CD4-positive, CD25-positive, alpha-beta regulatory T cell (primary cell): ENCODE results near the gene ZKSCAN5. TPM values are rescaled to one million over a fixed set of nuclear protein-coding genes. Genes with fewer than 3 reads are reported as not detected.
"Not testable (repeated sequence)": the region's sequence is repeated elsewhere in the genome, so short reads cannot be mapped to it uniquely, and the experiment has no call there.

Experiments used
- ATAC-seq, 2 donors: fragments of 150-1000 bp; cut with Tn5 transposase; one replicate each; pipeline ENCODE4 v1.10.0; 2021; ENCODE audit warnings: low read depth in 2 of 2, moderate number of reproducible peaks in 2 of 2, moderate library complexity in 1 of 2
- DNase-seq, 3 donors: peaks; one replicate each; pipeline versions ENCODE4 v3.0.0 to v3.0.0-alpha.2; 2012 to 2022; ENCODE audit warnings: mixed read lengths in 1 of 3
- H3K27ac ChIP-seq: one replicate; pipeline ENCODE4 v1.7.0; 2013; ENCODE audit warnings: mild to moderate bottlenecking, low read length; ENCODE audit not compliant: insufficient read depth, poor library complexity, severe bottlenecking
- H3K27me3 ChIP-seq: one replicate; pipeline ENCODE4 v1.7.0; 2013; ENCODE audit warnings: low read length; ENCODE audit not compliant: control insufficient read depth, insufficient read depth
- H3K36me3 ChIP-seq: one replicate; pipeline ENCODE4 v1.7.0; 2013; ENCODE audit warnings: mild to moderate bottlenecking, low read length, moderate library complexity; ENCODE audit not compliant: control insufficient read depth, insufficient read depth
- H3K4me1 ChIP-seq: 2 replicates; pipeline ENCODE4 v1.7.0; 2013; ENCODE audit warnings: mild to moderate bottlenecking, low read length; ENCODE audit not compliant: insufficient read depth, control insufficient read depth, poor library complexity, severe bottlenecking
- H3K4me3 ChIP-seq: one replicate; pipeline ENCODE4 v1.7.0; 2013; ENCODE audit warnings: low read depth, mild to moderate bottlenecking, low read length, moderate library complexity
- H3K9me3 ChIP-seq, 2 experiments: 1 replicate in 1 of 2; 2 replicates in 1 of 2; pipeline ENCODE4 v1.7.0; 2013; ENCODE audit warnings: low read length in 2 of 2, mild to moderate bottlenecking in 1 of 2, moderate library complexity in 1 of 2; ENCODE audit not compliant: control insufficient read depth in 2 of 2
- H3K27ac Mint-ChIP-seq, 3 donors: one replicate each; pipeline ENCODE4 v1.8.0; 2020 to 2022; ENCODE audit warnings: mild to moderate bottlenecking in 3 of 3, mixed read lengths in 3 of 3, moderate library complexity in 2 of 3
- H3K27me3 Mint-ChIP-seq: one replicate; pipeline ENCODE4 v1.8.0; 2022; ENCODE audit warnings: mild to moderate bottlenecking, mixed read lengths
- H3K36me3 Mint-ChIP-seq: one replicate; pipeline ENCODE4 v1.8.0; 2020; ENCODE audit warnings: mixed read lengths
- H3K4me1 Mint-ChIP-seq, 4 donors: one replicate each; pipeline ENCODE4 v1.8.0; 2020 to 2022; ENCODE audit warnings: mixed read lengths in 4 of 4, mild to moderate bottlenecking in 1 of 4
- H3K4me3 Mint-ChIP-seq, 4 donors: one replicate each; pipeline ENCODE4 v1.8.0; 2020 to 2022; ENCODE audit warnings: mild to moderate bottlenecking in 4 of 4, mixed read lengths in 4 of 4, moderate library complexity in 3 of 4
- H3K9me3 Mint-ChIP-seq, 7 donors: one replicate each; pipeline ENCODE4 v1.8.0; 2020 to 2022; ENCODE audit warnings: mixed read lengths in 7 of 7, mild to moderate bottlenecking in 3 of 7, moderate library complexity in 2 of 7
- polyA plus RNA-seq, 4 donors: library from polyadenylated mRNA; unstranded; fragments of 300-500 nt; fragmentation: Illumina TruSeq; gene quantifications; one replicate each; pipeline ENCODE4 v1.2.3, GENCODE V29; 2021
- total RNA-seq: library from RNA; stranded (reverse); gene quantifications from one replicate; pipeline ENCODE4 v1.2.3, GENCODE V29; 2022

ZKSCAN5 gene
- total and polyA plus RNA-seq, 5 donors from 2014 or later: 2.8 to 5.8 (median 4.2) TPM

DNA sequence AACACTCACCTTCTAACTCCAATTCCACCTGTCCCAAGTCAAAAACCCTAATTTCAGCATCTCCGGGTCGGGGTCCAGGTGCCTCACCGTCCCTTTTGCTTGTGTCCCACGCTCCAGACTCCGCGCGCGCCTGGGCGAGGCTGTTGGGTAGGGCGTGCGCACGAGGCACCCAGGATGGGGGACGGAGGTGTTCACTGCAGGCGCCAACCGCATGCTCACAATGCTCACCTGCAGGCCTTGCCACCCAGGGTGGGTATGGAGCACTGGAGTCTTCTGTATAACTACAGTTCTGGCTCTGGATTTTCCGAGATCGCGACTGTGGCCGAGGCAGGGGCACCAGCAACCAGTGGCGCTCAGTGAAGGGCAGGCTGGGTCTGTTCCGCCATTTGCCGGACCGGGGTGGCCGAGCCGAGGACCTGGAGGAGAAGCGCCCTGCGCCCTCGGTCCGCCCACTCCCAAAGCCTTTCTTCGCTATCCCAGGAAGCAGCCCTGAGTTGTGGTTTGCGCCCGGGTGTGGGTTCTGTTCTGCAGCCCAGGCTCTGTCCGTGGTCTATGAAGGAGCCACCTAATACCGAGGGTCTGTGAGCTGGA lies 38.7 kb downstream of the ZKSCAN5 start:
- Histone ChIP-seq H3K27me3 (no peaks in the 10 kb centered on the region), H3K4me1 (no peaks in the 10 kb centered on the region), H3K27ac (no peak overlapping the region), H3K9me3 (peaks cover 13 to 32% of the 10 kb centered on the region in 2 experiments), H3K36me3 (peaks cover 10% of the 10 kb centered on the region), H3K4me3 (no peak overlapping the region)
- ATAC-seq: no peak
- no peak for DNase-seq
- H3K4me1 Mint-ChIP-seq: peaks cover 0 to 2% (median 0%) of the 10 kb centered on the region in 4 donors
- no peaks in the 10 kb centered on the region for H3K27me3 Mint-ChIP-seq
- H3K4me3 Mint-ChIP-seq: no peak overlapping the region
- peaks cover 8% of the 10 kb centered on the region for H3K36me3 Mint-ChIP-seq
- H3K27ac Mint-ChIP-seq: no peak overlapping the region
- peaks cover 0 to 31% (median 11%) of the 10 kb centered on the region in 7 donors for H3K9me3 Mint-ChIP-seq

DNA sequence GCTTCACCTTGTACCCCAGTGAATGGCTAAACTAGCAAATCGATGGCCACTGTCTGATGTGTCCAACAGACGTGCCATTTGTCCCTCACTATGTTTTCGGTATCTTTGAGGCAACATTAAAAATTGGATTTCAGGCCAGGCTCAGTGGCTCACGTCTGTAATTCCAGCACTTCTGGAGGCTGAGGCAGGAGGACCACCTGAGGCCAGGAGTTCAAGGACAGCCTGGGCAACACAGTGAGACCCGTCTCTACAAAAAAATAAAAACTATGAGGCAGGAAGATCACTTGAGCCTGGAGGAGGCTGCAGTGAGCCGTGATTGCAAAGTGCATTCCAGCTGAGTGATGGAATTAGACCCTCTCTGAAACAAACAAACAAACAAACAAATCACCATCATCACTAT lies 39.5 kb downstream of the ZKSCAN5 start:
- ATAC-seq (no peak), DNase-seq (no peak)
- Mint-ChIP-seq H3K27me3 (no peaks in the 10 kb centered on the region), H3K36me3 (peaks cover 9% of the 10 kb centered on the region), H3K4me1 (peaks cover 0 to 2% (median 0%) of the 10 kb centered on the region in 4 donors), H3K27ac (no peak overlapping the region), H3K4me3 (no peak overlapping the region), H3K9me3 (peaks cover 0 to 28% (median 11%) of the 10 kb centered on the region in 7 donors)
- H3K27me3 ChIP-seq: no peaks in the 10 kb centered on the region
- H3K36me3 ChIP-seq: peaks cover 13% of the 10 kb centered on the region
- no peak overlapping the region for H3K4me3 ChIP-seq
- peaks cover 13 to 26% of the 10 kb centered on the region in 2 experiments for H3K9me3 ChIP-seq
- no peak overlapping the region for H3K27ac ChIP-seq
- H3K4me1 ChIP-seq: no peaks in the 10 kb centered on the region

DNA sequence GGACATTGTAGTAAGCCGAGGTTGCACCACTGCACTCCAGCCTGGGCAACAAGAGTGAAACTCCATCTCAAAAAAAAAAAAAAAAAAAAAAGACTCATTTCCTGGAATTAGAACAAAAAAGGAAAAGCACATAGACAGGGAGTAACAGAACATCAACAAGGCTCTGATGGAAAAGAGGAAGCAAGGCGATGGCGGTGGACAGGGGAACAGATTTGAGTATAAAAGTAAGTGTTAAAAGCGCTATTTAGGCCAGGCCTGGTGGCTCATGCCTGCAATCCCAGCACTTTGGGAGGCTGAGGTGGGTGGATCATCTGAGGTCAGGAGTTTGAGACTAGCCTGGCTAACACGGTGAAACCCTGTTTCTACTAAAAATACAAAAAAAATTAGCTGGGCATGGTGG lies 40.8 kb downstream of the ZKSCAN5 start:
- peaks cover 12% of the 10 kb centered on the region for H3K36me3 Mint-ChIP-seq
- peaks cover 13% of the 10 kb centered on the region for H3K36me3 ChIP-seq
- not testable (repeated sequence) for ATAC-seq, H3K27ac Mint-ChIP-seq, DNase-seq, H3K27me3 ChIP-seq, H3K27ac ChIP-seq, H3K27me3 Mint-ChIP-seq, H3K4me1 ChIP-seq, H3K4me1 Mint-ChIP-seq, H3K4me3 ChIP-seq
- H3K4me3 Mint-ChIP-seq: peak overlapping the region in 1 of 4 donors; percentile 68
- H3K9me3 ChIP-seq: peaks cover 8 to 19% of the 10 kb centered on the region in 2 experiments
- peaks cover 0 to 24% (median 10%) of the 10 kb centered on the region in 7 donors for H3K9me3 Mint-ChIP-seq

DNA sequence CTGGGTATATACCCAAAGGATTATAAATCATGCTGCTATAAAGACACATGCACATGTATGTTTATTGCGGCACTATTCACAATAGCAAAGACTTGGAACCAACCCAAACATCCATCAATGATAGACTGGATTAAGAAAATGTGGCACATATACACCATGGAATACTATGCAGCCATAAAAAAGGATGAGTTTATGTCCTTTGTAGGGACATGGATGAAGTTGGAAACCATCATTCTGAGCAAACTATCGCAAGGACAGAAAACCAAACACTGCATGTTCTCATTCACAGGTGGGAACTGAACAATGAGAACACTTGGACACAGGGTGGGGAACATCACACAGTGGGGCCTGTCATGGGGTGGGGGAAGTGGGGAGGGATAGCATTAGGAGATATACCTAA lies 45.1 kb downstream of the ZKSCAN5 start:
- peaks cover 10% of the 10 kb centered on the region for H3K4me1 ChIP-seq
- peaks cover 13% of the 10 kb centered on the region for H3K36me3 ChIP-seq
- Mint-ChIP-seq H3K36me3 (peaks cover 15% of the 10 kb centered on the region), H3K4me1 (peaks cover 11 to 35% (median 22%) of the 10 kb centered on the region in 4 donors), H3K4me3 (peak overlapping the region in 2 of 4 donors; percentile 4 to 61)
- not testable (repeated sequence) for DNase-seq, H3K9me3 Mint-ChIP-seq, ATAC-seq, H3K9me3 ChIP-seq, H3K4me3 ChIP-seq, H3K27ac Mint-ChIP-seq, H3K27me3 Mint-ChIP-seq, H3K27ac ChIP-seq, H3K27me3 ChIP-seq

DNA sequence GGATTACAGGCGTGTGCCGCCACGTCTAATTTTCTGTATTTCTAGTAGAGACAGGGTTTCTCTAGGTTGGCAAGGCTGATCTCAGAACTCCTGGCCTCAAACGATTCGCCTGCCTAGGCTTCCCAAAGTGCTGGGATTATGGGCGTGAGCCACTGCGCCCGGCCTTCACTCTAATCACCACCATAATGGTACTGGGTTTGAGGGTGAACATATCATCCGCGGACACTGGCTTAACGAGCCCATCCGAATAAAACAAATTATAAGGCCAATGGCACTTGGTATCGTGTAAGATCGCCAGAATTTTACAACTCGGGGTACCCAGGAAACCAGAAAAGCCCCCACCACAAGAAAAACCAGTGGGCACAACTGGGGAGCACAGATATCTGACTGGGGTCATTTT lies 46.9 kb downstream of the ZKSCAN5 start:
- Mint-ChIP-seq H3K9me3 (peaks cover 0 to 6% (median 0%) of the 10 kb centered on the region in 7 donors), H3K4me3 (peak overlapping the region; percentile 87 to 97 (median 92)), H3K27me3 (no peaks in the 10 kb centered on the region), H3K4me1 (peaks cover 11 to 46% (median 30%) of the 10 kb centered on the region in 4 donors), H3K36me3 (peaks cover 22% of the 10 kb centered on the region), H3K27ac (peak overlapping the region; percentile 95 to 99 (median 98))
- Histone ChIP-seq H3K9me3 (no peaks in the 10 kb centered on the region), H3K4me3 (peak overlapping the region; percentile 89), H3K36me3 (peaks cover 28% of the 10 kb centered on the region), H3K27ac (peak overlapping the region; percentile 86), H3K4me1 (peaks cover 18% of the 10 kb centered on the region), H3K27me3 (no peaks in the 10 kb centered on the region)
- ATAC-seq (no peak), DNase-seq (no peak)

DNA sequence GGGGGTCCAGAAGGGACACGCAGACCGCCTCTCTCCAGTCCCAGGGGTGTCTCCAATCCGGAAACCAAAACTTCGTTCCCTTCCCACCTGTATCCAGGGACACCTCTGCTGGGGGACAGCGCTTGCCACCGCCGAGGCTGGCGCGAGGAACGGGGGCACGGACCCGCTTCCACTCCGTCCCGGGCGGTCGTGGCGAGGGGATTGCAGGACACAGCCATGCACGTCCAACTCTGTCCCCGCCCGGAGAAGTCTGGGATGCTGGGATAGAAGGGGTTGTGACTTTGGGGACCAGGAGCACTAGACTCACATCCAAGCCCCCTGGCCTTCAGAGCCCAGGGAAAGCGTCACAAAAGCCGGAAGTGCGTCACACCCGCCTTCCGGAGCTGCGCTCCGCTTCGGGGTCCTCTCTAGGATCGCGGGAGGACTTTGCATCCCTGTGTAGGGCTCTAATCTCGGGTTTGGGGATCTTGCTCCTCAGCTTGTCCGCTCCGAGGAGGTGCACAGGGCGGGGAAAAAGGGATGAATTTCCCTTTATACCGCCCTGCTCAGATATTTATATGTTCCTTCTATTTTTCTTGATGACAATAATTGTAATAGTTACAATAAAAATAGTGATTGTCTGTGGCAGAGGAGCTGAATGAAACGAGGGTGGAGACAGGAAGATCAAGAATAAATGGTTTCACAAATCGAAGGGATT lies 47.5 kb downstream of the ZKSCAN5 start, which contains the start of gene FAM200A:
Gene FAM200A, minus strand, starts transcription at position 348 of the 697 bp plus-strand sequence. CDS start 3,707 bp downstream, outside the sequence.
- Histone ChIP-seq H3K27me3 (no peaks in the 10 kb centered on the region), H3K27ac (peak within 1 kb of the TSS; percentile 86), H3K36me3 (peaks cover 29% of the 10 kb centered on the region), H3K4me1 (peaks cover 24% of the 10 kb centered on the region), H3K4me3 (peak within 1 kb of the TSS; percentile 89), H3K9me3 (no peaks in the 10 kb centered on the region)
- DNase-seq (peak; percentile 83 to 93 (median 85)), ATAC-seq (peak; percentile 96 to 98)
- peak within 1 kb of the TSS; percentile 87 to 97 (median 92) for H3K4me3 Mint-ChIP-seq
- H3K4me1 Mint-ChIP-seq: peaks cover 11 to 52% (median 32%) of the 10 kb centered on the region in 4 donors
- H3K27me3 Mint-ChIP-seq: no peaks in the 10 kb centered on the region
- peak within 1 kb of the TSS; percentile 95 to 99 (median 98) for H3K27ac Mint-ChIP-seq
- peaks cover 0 to 6% (median 0%) of the 10 kb centered on the region in 7 donors for H3K9me3 Mint-ChIP-seq
- H3K36me3 Mint-ChIP-seq: peaks cover 22% of the 10 kb centered on the region

DNA sequence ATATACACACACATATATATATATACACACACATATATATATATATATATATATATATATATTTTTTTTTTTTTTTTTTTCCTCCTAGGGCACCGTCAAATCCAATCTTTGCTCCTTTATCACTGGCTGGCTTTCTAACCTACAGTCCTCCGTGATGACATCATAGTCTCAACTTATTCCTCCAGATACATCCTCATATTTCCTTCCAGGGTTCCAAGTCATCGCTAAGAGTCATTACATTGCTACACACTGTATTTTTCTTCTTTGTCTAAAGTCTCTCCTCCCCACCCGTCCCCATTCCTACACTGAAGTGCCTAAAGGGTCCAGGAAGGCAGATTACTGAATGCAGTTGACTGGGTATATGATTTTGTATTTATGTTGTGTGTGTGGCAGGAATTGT lies 48.6 kb downstream of the ZKSCAN5 start:
- peaks cover 35% of the 10 kb centered on the region for H3K4me1 ChIP-seq
- Mint-ChIP-seq H3K36me3 (peaks cover 24% of the 10 kb centered on the region), H3K9me3 (peaks cover 0 to 6% (median 0%) of the 10 kb centered on the region in 7 donors), H3K4me3 (peak overlapping the region in 2 of 4 donors; percentile 20 to 40), H3K27me3 (peaks cover 4% of the 10 kb centered on the region), H3K27ac (no peak overlapping the region), H3K4me1 (peaks cover 11 to 63% (median 40%) of the 10 kb centered on the region in 4 donors)
- H3K36me3 ChIP-seq: peaks cover 19% of the 10 kb centered on the region
- no peak for DNase-seq
- no peaks in the 10 kb centered on the region for H3K27me3 ChIP-seq
- H3K27ac ChIP-seq: no peak overlapping the region
- no peaks in the 10 kb centered on the region for H3K9me3 ChIP-seq
- no peak for ATAC-seq
- H3K4me3 ChIP-seq: no peak overlapping the region
